ENCODE measurements around the gene ANKRD53. TPM values are rescaled to one million over a fixed set of nuclear protein-coding genes. Genes with fewer than 3 reads are reported as not detected.
"Not testable (repeated sequence)": the region's sequence is repeated elsewhere in the genome, so short reads cannot be mapped to it uniquely, and the experiment has no call there.

Gene ANKRD53
- polyA plus RNA-seq, 1 donor: 2.3 TPM

GRCh38 chr2:71001981-71002570 lies 23.6 kb downstream of the ANKRD53 start:
- H3K36me3 ChIP-seq (ENCODE audit: control insufficient read depth, insufficient read depth, low read length): no peaks in the 10 kb centered on the region
- no peak overlapping the region for H3K4me3 ChIP-seq (ENCODE audit: low read length)
- no peaks in the 10 kb centered on the region for H3K27me3 ChIP-seq (ENCODE audit: control insufficient read depth, insufficient read depth, low read length)
- H3K27ac ChIP-seq (ENCODE audit: low read length): peak overlapping the region; percentile 80
- DNase-seq: peak; percentile 86 to 95
- no CpG with 5 or more reads among the region's 11 CpGs for WGBS (ENCODE audit: insufficient coverage, low lambda C conversion rate)
- H3K4me1 ChIP-seq (ENCODE audit: control insufficient read depth, insufficient read depth, low read length): peaks cover 18% of the 10 kb centered on the region
- H3K9me3 ChIP-seq (ENCODE audit: control insufficient read depth, low read depth, low read length): no peaks in the 10 kb centered on the region

GRCh38 chr2:71003396-71003795 lies 25.0 kb downstream of the ANKRD53 start:
- Histone ChIP-seq H3K36me3 (ENCODE audit: control insufficient read depth, insufficient read depth, low read length) (no peaks in the 10 kb centered on the region), H3K27me3 (ENCODE audit: control insufficient read depth, insufficient read depth, low read length) (no peaks in the 10 kb centered on the region), H3K4me1 (ENCODE audit: control insufficient read depth, insufficient read depth, low read length) (peaks cover 18% of the 10 kb centered on the region), H3K9me3 (ENCODE audit: control insufficient read depth, low read depth, low read length) (no peaks in the 10 kb centered on the region), H3K4me3 (ENCODE audit: low read length) (no peak overlapping the region), H3K27ac (ENCODE audit: low read length) (no peak overlapping the region)
- DNase-seq: no peak
- WGBS (ENCODE audit: insufficient coverage, low lambda C conversion rate): 93% methylated on average over 4 of the region's 6 CpGs

- Histone ChIP-seq H3K27ac (ENCODE audit: low read length) (no peak overlapping the region), H3K36me3 (ENCODE audit: control insufficient read depth, insufficient read depth, low read length) (no peaks in the 10 kb centered on the region), H3K4me3 (ENCODE audit: low read length) (no peak overlapping the region), H3K4me1 (ENCODE audit: control insufficient read depth, insufficient read depth, low read length) (peaks cover 18% of the 10 kb centered on the region), H3K27me3 (ENCODE audit: control insufficient read depth, insufficient read depth, low read length) (no peaks in the 10 kb centered on the region), H3K9me3 (ENCODE audit: control insufficient read depth, low read depth, low read length) (no peaks in the 10 kb centered on the region)
- WGBS (ENCODE audit: insufficient coverage, low lambda C conversion rate): no CpG with 5 or more reads among the region's 11 CpGs
- DNase-seq: no peak
Observed at GRCh38 chr2:71003966-71004755, 25.7 kb downstream of the ANKRD53 start.

- WGBS (ENCODE audit: insufficient coverage, low lambda C conversion rate): no CpG with 5 or more reads among the region's 6 CpGs
- peaks cover 18% of the 10 kb centered on the region for H3K4me1 ChIP-seq (ENCODE audit: control insufficient read depth, insufficient read depth, low read length)
- H3K27ac ChIP-seq (ENCODE audit: low read length): no peak overlapping the region
- no peaks in the 10 kb centered on the region for H3K27me3 ChIP-seq (ENCODE audit: control insufficient read depth, insufficient read depth, low read length)
- no peaks in the 10 kb centered on the region for H3K36me3 ChIP-seq (ENCODE audit: control insufficient read depth, insufficient read depth, low read length)
- DNase-seq: no peak
- H3K4me3 ChIP-seq (ENCODE audit: low read length): no peak overlapping the region
- H3K9me3 ChIP-seq (ENCODE audit: control insufficient read depth, low read depth, low read length): no peaks in the 10 kb centered on the region
Observed at GRCh38 chr2:71004857-71005256, 26.4 kb downstream of the ANKRD53 start.

- Histone ChIP-seq H3K27ac (ENCODE audit: low read length) (no peak overlapping the region), H3K36me3 (ENCODE audit: control insufficient read depth, insufficient read depth, low read length) (no peaks in the 10 kb centered on the region), H3K27me3 (ENCODE audit: control insufficient read depth, insufficient read depth, low read length) (no peaks in the 10 kb centered on the region), H3K9me3 (ENCODE audit: control insufficient read depth, low read depth, low read length) (no peaks in the 10 kb centered on the region), H3K4me1 (ENCODE audit: control insufficient read depth, insufficient read depth, low read length) (peaks cover 18% of the 10 kb centered on the region), H3K4me3 (ENCODE audit: low read length) (no peak overlapping the region)
- DNase-seq: no peak
- no CpG with 5 or more reads among the region's 10 CpGs for WGBS (ENCODE audit: insufficient coverage, low lambda C conversion rate)
Observed at GRCh38 chr2:71005271-71006202, 27.1 kb downstream of the ANKRD53 start.

GRCh38 chr2:71006323-71006722 lies 27.9 kb downstream of the ANKRD53 start:
- no peak for DNase-seq
- Histone ChIP-seq H3K27me3 (ENCODE audit: control insufficient read depth, insufficient read depth, low read length) (no peaks in the 10 kb centered on the region), H3K9me3 (ENCODE audit: control insufficient read depth, low read depth, low read length) (no peaks in the 10 kb centered on the region), H3K27ac (ENCODE audit: low read length) (no peak overlapping the region), H3K4me3 (ENCODE audit: low read length) (no peak overlapping the region), H3K36me3 (ENCODE audit: control insufficient read depth, insufficient read depth, low read length) (no peaks in the 10 kb centered on the region), H3K4me1 (ENCODE audit: control insufficient read depth, insufficient read depth, low read length) (peaks cover 11% of the 10 kb centered on the region)
- WGBS (ENCODE audit: insufficient coverage, low lambda C conversion rate): no CpG with 5 or more reads among the region's 2 CpGs

- Histone ChIP-seq H3K27me3 (ENCODE audit: control insufficient read depth, insufficient read depth, low read length) (peaks cover 3% of the 10 kb centered on the region), H3K36me3 (ENCODE audit: control insufficient read depth, insufficient read depth, low read length) (no peaks in the 10 kb centered on the region), H3K27ac (ENCODE audit: low read length) (no peak overlapping the region), H3K9me3 (ENCODE audit: control insufficient read depth, low read depth, low read length) (no peaks in the 10 kb centered on the region), H3K4me3 (ENCODE audit: low read length) (no peak overlapping the region), H3K4me1 (ENCODE audit: control insufficient read depth, insufficient read depth, low read length) (peaks cover 5% of the 10 kb centered on the region)
- no peak for DNase-seq
- WGBS (ENCODE audit: insufficient coverage, low lambda C conversion rate): no CpG with 5 or more reads among the region's 5 CpGs
Observed at GRCh38 chr2:71006955-71007799, 28.7 kb downstream of the ANKRD53 start.

GRCh38 chr2:71008342-71008741 lies 29.9 kb downstream of the ANKRD53 start:
- Histone ChIP-seq H3K9me3 (ENCODE audit: control insufficient read depth, low read depth, low read length) (no peaks in the 10 kb centered on the region), H3K4me1 (ENCODE audit: control insufficient read depth, insufficient read depth, low read length) (no peaks in the 10 kb centered on the region), H3K27me3 (ENCODE audit: control insufficient read depth, insufficient read depth, low read length) (peaks cover 3% of the 10 kb centered on the region), H3K4me3 (ENCODE audit: low read length) (no peak overlapping the region), H3K27ac (ENCODE audit: low read length) (no peak overlapping the region), H3K36me3 (ENCODE audit: control insufficient read depth, insufficient read depth, low read length) (no peaks in the 10 kb centered on the region)
- WGBS (ENCODE audit: insufficient coverage, low lambda C conversion rate): no CpG with 5 or more reads among the region's 13 CpGs
- DNase-seq: no peak

GRCh38 chr2:71011786-71012185 lies 33.4 kb downstream of the ANKRD53 start:
- not testable (repeated sequence) for H3K9me3 ChIP-seq (ENCODE audit: control insufficient read depth, low read depth, low read length); H3K4me3 ChIP-seq (ENCODE audit: low read length); DNase-seq; H3K36me3 ChIP-seq (ENCODE audit: control insufficient read depth, insufficient read depth, low read length); H3K4me1 ChIP-seq (ENCODE audit: control insufficient read depth, insufficient read depth, low read length); H3K27ac ChIP-seq (ENCODE audit: low read length); H3K27me3 ChIP-seq (ENCODE audit: control insufficient read depth, insufficient read depth, low read length)
- no CpG with 5 or more reads among the region's 6 CpGs for WGBS (ENCODE audit: insufficient coverage, low lambda C conversion rate)

Measured in large intestine (tissue), 3 donors.